HG03469 (cell line): ENCODE results near the gene KCNQ1OT1.

Experiments
- ATAC-seq: cut with Tn5 transposase; IDR thresholded peaks from one replicate; pipeline ENCODE4 v1.9.1; 2021; ENCODE audit warnings: mild to moderate bottlenecking, moderate library complexity, moderate number of reproducible peaks; ENCODE audit not compliant: unreplicated experiment

Gene KCNQ1OT1

DNA sequence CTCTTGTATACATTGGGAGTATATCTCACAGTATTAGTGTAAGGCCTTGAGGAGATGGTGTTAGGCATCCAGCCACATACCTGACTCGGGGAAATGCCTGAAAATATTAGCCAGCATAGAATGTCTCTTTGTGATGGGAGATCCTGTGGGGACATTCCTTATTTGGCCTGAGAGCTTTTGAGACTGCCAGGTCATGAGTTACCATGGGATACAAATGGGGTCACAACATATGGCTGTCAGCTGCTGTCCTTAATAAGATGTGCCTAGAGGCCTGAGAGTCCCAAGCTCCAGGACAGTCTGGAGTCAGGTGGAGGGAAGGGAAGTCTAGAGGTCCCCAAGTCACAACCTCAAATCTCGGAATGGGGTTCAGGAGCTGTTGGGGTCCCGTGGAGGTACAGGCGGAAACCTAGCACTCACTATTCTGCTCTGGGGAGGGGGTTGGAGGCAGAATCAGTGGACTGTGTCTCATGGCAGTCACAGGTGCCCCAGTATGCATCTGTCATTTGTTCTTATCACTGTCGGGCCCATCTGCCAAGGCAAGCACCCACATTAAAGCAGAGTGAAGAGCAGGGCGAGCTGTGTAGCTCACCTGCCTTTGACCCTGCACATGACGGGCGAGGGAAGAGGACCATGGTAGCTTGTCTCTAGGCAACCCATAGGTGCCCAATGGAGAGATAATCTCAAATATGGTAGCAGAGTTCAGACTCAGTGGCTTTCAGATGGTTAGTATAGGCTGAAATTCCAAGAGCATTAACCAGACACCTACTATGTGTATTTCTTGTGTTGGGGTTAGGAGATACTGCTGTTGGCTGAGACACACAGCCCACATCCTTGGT, 29.9 kb downstream of the KCNQ1OT1 start:
- ATAC-seq = no peak

DNA sequence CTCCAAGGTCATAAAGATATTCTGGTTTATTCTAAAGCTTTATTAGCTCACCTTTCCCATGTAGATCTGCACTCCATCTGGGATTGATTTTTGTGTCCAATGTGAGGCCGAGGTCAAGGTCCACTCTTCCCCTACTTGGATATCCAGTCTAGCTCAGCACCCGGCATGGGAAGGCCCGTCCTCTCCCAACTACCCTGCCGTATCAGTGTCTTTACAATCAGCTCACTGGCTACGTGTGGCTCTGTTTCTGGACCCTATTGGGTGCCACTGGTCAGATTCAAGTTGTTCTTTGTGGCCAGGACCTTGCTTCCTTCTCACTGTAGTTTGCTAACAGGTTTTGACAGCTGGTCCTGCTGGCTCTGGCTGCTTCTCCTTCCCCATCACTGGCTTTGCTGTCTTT, 30.9 kb downstream of the KCNQ1OT1 start:
- ATAC-seq = no peak

DNA sequence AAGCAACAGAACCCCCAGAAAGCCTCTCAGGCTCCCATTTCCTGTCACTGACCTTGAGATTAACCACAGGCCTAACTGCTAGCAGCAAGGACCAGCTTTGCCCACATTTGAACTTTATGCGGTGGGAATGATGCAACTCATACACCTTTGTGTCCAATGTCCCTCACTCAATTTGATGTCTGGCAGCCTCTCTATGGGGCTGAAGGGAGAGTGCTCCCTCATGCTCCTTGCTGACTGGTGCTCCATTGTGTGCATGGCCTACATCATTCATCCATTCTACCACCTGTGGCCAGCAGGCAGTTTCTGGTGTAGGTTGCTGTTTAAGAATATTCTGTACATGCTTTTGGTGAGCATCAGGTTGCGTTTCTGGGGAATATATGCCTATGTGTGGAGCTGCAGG, 31.9 kb downstream of the KCNQ1OT1 start:
- ATAC-seq = no peak

DNA sequence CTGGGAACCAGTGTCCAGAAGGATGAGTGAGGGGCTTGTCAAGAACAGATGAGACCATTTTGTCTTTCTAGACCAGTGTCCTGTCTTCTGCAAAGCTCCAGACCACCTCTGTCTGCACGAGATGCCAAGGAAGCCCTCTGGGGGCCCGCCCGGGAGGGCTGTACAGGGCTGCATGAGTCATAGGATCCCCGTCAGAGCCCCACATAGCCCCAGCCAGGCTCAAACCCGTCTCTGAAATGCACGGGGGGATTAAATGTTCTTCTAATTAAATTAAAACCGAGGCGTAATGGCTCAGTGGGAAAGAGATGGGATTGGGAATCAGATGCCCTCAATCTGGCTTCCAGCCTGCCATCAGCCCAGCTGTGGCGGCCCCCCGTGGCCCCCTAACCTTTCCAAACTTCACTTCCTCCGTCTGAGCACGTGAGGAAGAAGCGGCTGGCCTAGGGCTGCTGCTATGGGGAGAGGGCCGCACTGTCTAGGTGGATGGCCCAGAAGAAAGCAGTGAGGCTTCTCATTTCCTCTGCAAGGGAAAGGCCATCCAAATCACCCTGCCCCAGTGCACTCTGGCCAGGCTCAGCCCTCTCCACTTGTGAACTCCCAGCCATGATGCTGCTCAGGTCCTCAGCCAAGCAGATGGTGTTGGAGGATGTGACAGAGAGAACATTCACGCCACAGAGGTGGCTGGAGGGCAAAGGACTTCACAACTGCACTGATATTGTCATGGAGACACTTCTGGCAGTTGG, 32.8 kb downstream of the KCNQ1OT1 start:
- no peak for ATAC-seq

DNA sequence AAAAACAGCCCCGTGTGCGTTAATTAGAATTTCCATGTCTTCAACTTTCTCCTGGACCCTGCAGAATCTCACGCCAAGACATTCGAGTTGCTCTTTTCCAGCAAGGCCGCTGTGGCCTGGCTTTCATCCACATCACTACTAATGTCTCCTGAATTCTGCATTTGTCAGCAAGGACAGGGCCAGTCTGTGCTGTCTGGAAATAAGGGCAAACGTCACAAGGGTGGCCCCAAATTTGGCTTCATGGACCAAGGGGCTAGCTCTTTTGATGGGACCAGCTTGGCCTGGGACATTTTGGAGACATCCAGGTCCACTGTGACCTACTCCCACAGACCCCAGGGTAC, 33.4 kb downstream of the KCNQ1OT1 start:
- no peak for ATAC-seq

DNA sequence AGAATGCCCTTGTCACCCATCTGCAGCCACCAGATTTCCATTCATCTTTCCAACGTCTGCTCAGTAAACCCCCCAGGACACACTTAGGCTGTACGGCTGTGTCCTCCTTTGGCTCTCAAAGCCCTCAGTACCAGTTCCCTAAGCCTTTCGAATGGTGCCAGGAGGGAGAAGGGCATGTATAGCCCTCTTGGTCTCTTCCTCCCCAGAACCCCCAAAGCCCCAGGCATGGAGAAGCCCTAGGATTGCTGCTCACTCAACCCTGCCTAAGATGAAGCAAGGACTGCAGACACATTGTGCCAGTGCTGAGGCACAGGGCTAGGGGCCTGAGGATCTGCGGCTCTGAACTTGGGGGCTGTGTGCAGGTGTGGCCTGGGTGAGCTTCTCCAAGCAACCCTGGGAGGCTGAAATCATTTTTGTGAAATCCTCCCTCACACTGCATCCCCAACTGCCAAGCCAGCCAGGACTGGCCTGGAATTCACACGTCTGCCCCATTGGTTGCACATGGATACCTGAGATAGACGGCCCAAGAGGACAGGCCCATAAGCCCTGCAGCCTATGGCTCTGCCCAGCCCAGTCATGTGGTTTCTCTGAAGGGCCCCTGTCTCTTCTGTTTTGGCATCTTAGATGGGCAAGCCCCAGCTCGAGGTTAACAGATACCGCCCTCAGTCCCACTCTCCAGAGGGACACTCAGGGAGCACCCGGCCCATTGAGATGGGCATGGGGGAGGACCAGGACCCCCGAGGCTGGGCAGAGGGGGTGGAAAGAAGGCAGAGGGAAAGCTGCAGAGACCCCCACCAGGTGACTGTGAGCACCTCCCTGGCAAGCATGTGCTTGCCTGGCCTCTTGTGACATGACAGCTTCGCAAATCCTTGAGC, 34.0 kb downstream of the KCNQ1OT1 start:
- no peak for ATAC-seq

DNA sequence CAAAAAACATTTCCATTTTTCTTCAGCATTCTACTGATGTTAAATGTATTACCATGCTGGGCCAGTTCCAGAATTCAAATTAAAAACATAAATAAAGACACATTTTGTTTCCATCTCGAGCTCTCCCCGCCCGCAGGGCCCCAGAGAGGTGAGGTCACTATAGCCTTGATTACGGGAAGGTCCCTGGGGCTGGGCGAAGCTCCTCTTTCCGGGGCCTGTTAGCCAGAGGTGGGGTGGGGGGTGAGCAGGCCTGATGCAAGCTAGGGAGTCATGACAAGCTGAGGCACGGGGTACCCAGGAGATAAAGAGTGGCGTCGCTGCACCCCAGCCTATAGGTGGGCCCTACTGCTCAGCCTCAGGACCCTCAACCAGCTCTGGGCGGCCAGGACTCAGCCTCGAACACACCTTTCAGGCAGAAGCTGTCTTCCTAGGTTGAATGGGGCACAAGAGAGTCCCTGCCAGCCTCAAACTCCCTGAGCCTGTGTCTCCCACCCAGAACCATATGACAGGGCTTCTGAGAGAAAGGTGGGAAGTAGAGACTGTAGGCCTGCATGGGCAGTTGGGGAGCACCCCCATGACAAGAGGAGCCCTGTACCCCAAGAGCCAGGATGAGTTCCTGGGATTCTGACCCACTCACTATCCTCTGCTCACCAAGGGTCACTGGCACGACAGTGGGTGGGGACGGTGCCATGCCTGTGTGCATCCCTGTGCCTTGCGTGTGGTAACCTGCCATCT, 34.8 kb downstream of the KCNQ1OT1 start:
- ATAC-seq = no peak

DNA sequence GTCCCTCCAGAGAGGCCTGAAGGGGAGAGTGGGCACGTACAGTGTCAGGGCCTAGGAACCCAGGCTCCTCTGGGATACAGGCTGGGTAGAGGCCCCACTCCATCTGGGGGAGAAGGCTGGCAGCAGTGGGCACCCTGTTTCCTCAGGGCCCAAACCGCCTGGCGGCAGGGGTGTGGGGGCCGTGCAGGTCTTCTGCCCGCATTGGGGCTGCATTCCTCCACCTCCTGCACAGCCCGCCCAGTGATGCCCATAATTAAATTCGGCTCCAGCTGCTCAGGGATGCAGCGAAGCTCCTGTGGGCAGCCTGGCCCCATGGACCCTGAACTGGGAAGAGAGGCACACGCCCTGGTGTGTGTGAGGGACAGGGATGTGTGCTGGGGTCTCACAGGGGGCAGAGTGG, 35.4 kb downstream of the KCNQ1OT1 start:
- ATAC-seq = no peak

DNA sequence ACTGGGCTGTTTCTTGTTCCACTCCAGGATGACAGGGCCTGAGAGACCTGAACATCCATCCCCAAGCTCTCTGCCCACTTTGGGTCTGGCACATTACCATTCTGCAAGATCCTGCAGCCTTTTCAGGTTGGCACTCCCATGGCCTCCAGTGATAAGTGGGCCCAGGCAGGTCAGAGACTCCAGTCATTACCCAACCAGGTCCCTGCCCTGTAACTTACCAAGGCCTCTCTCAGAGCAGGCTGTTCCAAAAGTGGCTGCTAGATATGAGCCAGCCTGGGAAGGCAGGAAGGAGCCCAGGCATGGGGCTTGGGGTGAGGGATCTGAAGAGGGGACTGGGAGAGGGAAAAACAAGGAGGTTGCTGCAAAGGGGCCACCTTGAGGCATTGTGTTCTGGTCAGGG, 35.9 kb downstream of the KCNQ1OT1 start:
- ATAC-seq = no peak

DNA sequence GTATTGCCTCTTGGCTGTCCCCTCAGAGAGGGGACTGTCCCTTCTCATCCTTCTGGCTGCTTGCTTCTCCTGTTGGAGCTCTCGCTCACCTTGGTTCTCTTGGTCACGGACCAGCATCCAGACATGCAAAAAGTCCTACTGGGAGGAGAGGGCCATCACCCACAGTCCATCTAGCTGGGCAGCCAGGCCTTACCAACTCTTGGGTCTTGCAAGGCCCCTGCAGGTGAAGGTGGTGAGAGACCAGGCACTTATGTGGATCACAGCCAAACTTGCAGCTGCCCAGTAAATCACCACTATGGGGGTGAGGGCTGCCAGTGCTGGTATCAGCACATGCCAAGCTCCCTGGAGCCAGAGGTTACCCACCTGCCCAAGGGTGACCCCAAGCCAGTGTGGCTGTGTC, 36.3 kb downstream of the KCNQ1OT1 start:
- ATAC-seq = no peak

DNA sequence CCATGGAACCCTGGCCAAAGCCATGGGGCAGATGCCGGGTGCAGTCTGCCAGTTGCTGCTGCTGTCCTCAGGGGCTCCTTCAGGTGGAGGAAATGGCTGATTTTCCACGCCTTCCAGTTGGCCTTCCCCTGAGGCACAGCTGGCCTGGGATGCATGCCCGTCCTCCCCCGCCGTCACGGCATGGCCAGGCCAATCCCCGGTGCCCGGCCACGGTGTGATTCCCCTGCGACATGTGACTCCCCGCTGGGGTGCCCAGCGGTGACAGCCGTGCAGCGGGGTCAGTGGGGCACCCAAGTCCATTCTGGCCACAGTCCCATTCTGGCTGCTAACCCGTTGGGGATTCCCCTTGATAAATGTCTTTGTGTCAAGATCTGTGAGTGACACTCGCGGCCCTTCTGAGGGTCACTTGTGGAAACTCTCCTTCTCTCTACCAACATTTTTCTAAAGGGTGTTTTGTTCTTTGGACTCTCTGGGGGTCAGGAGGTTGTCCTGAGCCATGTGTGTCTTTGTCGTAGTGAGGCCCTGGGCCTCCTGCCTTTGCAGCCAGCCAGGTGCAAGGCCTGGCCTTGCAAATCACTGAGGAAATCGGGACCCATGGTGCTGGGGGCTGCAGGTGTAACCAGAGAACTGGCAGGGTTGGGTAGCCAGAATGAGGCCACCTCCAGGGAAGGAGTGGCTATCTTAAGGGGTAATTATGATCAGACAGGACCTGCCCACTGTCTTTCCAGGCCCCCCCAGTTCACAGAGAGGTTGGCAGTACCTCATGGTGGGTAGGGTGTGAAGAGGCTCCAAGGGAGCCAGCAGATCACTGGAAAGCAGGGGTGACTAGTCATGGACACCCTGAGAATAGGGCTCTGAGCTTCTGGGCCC, 37.1 kb downstream of the KCNQ1OT1 start:
- ATAC-seq = no peak

DNA sequence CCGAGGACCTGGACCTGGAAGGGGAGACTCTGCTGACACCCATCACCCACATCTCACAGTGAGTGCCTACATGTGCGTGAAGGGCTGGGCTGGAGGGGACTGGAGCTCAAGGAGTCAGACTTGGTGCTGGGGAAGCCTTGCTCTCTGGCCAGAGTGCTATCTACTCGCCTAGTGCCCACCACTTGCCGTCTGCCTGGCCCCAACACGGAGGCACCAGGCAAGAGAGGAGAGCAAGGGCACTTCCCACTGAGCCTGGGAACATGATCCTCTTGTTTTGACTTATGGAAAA, 37.8 kb downstream of the KCNQ1OT1 start:
- no peak for ATAC-seq

DNA sequence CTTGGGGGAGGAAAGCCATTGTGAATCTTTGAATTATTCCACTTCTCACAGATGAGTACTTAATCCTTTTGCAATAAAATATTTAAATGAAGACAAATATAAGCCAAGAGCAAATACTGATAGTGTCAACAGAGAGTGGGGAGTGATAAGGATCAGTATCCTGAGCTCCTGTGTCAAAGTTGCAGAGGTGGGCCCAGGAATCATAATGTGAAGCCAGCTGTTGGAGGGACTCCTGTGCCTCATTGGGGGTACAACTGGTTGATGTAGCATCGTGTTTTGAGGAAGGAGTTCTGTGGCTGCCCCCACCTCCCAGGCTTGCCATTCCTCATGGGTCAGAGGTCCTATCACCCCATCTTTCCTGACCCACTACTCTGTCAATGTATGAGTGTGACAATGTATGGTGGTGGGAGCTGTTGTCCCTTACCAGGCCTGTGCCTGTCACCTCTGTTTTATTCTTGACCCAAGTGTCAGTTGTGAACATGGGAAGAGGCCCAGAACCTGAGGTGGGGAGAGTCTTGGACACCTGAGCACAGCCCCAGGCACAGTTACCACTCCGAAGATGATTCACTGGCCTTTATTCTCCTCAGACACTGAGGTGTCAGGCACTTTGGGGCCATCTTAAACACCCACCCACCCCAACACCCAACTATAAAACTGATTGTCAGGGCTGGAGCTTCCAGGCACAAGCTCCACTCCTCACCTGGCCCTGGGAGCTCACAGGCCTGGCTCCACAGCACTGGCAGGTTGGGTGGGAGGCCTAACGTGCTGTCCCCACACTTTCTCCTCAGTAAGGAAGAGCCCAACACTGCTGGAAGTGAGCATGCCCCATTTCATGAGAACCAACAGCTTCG, 38.4 kb downstream of the KCNQ1OT1 start:
- no peak for ATAC-seq

DNA sequence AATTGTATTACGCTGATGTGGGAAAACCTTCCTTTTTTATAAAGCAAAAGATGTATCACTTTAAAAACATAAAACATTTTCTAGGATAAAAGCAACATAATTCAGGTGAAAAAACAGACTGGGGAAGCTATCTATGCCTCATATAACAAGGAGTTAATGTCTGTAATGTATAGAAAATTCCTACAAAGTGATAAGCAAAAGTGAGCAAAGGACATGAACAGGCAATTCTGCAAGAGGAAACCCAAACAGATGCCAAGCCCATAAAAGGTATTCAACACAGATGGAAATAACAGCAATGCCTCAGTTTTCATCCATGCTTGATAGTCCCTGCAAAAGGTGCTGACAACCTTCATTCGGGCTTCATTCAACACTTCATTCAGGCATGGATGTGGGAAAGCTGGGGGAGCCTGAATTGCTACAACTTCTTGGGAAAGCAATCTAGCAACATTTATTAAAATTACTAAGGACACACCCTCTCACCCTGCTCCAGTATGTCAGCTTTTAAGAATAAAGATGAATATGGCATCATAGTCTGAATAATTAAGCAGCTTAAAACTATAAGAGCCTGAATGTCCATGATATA, 39.3 kb downstream of the KCNQ1OT1 start:
- ATAC-seq = no peak

DNA sequence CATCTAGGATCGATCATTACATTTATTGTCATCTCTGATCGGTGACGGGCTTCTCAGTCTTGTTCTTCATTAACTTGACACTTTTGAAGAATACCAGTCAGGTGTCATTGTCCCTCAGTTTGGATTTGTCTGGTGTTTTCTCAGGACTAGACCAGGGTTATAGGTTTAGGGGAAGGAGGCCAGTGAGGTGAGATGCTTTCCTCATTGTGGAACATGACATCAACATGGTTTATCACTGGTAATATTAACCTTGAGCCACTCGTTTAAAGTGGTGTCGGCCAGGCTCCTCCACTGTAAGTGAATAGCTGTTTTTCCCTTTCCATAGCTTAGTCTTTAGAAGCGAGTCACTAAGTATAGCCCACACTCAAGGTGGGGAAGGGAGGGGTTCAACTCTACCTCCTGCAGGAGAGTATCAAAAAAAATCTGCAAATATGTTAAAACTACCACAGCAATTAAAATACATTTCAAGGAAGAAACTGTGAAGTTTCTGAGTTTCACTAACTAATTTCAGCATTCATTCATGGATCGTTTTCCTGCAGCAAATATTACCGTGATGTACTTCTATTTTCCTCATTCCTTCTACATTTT, 42.0 kb downstream of the KCNQ1OT1 start:
- no peak for ATAC-seq

DNA sequence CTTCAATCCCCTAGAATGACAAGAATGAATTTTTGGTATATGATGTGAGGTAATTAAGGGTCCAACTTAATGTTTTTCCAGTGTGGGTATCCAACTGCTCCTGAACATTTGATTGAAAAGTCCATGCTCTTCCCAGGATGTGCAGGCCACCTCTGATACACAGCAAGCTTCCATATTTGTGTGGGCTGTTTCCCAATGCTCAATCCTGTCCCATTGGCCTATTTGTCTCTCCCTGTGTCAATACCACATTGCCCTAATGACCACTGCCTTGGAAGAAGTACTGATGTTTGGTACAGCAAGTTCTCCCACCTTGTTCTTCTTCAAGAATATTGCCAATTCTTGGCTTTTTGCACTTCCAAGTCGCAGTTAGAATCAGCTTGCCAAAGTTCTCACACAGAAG, 42.9 kb downstream of the KCNQ1OT1 start:
- no peak for ATAC-seq

DNA sequence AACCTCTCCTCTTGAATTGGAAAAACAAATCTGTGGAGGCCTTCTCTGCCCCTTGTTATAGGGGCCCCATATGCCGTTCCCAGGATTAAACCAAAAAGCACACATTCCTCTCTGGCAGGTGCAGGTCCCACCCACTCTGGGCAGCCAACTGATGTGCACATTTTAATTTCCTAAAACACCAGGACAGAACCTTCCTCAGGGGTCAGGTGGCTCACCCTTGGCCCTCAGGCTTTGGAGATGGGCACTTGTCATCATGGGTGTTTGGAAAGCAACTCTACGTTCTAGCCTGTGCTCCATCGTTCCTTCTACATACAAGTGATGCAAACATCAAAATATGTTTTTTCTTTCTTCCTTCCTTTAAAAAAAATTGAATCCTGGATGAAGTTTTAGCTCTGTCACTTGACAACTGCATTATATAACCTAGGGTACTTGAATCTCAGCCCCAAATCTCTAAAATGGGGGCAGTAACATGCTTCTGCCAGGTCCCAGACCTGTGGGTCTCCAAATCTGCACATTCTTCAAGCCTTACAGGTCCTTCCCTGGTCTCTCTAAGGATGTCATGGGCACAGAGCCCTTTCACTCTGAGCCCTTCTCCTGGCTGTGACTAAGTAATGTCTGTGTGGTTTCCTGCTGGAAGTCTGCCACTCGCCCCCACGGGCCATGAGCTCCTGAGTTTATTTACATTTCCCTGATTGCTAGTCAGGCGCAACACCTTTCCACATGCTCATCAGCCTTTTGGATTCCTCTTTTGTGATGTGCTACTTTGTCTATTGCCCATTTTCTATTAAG, 43.8 kb downstream of the KCNQ1OT1 start:
- ATAC-seq = no peak
